H9 (cell line): ENCODE measurements around the gene SPATA19. TPM values are rescaled to one million over a fixed set of nuclear protein-coding genes. Genes with fewer than 3 reads are reported as not detected.

Experiments
- DNase-seq: peaks from one replicate; pipeline ENCODE4 v3.0.0-alpha.2; 2017
- H2AFZ ChIP-seq: one replicate; pipeline ENCODE4 v1.6.1; 2013; ENCODE audit warnings: mild to moderate bottlenecking, low read length, control low read depth, moderate library complexity
- H2AK5ac ChIP-seq: 2 replicates; pipeline ENCODE4 v1.6.1; 2013; ENCODE audit warnings: low read length, control low read depth, mixed read lengths; ENCODE audit not compliant: insufficient read length
- H2BK120ac ChIP-seq: one replicate; pipeline ENCODE4 v1.6.1; 2013; ENCODE audit warnings: low read depth, mild to moderate bottlenecking, low read length, control low read depth, inconsistent platforms; ENCODE audit not compliant: poor library complexity, severe bottlenecking
- H2BK12ac ChIP-seq: 2 replicates; pipeline ENCODE4 v1.6.1; 2013; ENCODE audit warnings: low read length, control low read depth, mixed read lengths, low read depth; ENCODE audit not compliant: insufficient read length
- H2BK15ac ChIP-seq: 2 replicates; pipeline ENCODE4 v1.6.1; 2013; ENCODE audit warnings: low read depth, low read length, control low read depth
- H2BK20ac ChIP-seq: one replicate; pipeline ENCODE4 v1.6.1; 2013; ENCODE audit warnings: low read depth, mild to moderate bottlenecking, low read length, control low read depth, inconsistent platforms; ENCODE audit not compliant: poor library complexity, severe bottlenecking
- H2BK5ac ChIP-seq: 2 replicates; pipeline ENCODE4 v1.6.1; 2013; ENCODE audit warnings: low read length, control low read depth, mixed read lengths; ENCODE audit not compliant: insufficient read length
- H3K14ac ChIP-seq: 2 replicates; pipeline ENCODE4 v1.6.1; 2013; ENCODE audit warnings: low read length, control low read depth; ENCODE audit not compliant: insufficient read depth
- H3K18ac ChIP-seq: 2 replicates; pipeline ENCODE4 v1.6.1; 2013; ENCODE audit warnings: low read depth, mild to moderate bottlenecking, mixed read lengths, low read length, control low read depth; ENCODE audit not compliant: insufficient read length
- H3K23ac ChIP-seq: 2 replicates; pipeline ENCODE4 v1.6.1; 2013; ENCODE audit warnings: low read length, control low read depth, mixed read lengths, low read depth; ENCODE audit not compliant: insufficient read length
- H3K23me2 ChIP-seq: 2 replicates; pipeline ENCODE4 v1.6.1; 2013; ENCODE audit warnings: low read depth, mild to moderate bottlenecking, mixed read lengths, low read length, control low read depth; ENCODE audit not compliant: insufficient read length, poor library complexity, severe bottlenecking
- H3K27ac ChIP-seq: 2 replicates; pipeline ENCODE4 v1.5.1; 2013; ENCODE audit warnings: low read length, control low read depth, mixed read lengths, low read depth; ENCODE audit not compliant: insufficient read length
- H3K27me3 ChIP-seq: 2 replicates; pipeline ENCODE4 v1.6.1; 2013; ENCODE audit warnings: low read length, control low read depth, inconsistent platforms; ENCODE audit not compliant: insufficient read depth
- H3K4ac ChIP-seq: 2 replicates; pipeline ENCODE4 v1.6.1; 2013; ENCODE audit warnings: low read depth, mild to moderate bottlenecking, control low read depth, inconsistent platforms, low read length, moderate library complexity
- H3K4me1 ChIP-seq: 2 replicates; pipeline ENCODE4 v1.6.1; 2013; ENCODE audit warnings: low read length, control low read depth, inconsistent platforms; ENCODE audit not compliant: insufficient read depth
- H3K4me2 ChIP-seq: 2 replicates; pipeline ENCODE4 v1.6.1; 2013; ENCODE audit warnings: low read length, control low read depth, mixed read lengths; ENCODE audit not compliant: insufficient read length, insufficient read depth
- H3K56ac ChIP-seq: 2 replicates; pipeline ENCODE4 v1.6.1; 2013; ENCODE audit warnings: low read depth, mild to moderate bottlenecking, mixed read lengths, low read length, control low read depth; ENCODE audit not compliant: insufficient read length
- H3K79me1 ChIP-seq: 2 replicates; pipeline ENCODE4 v1.6.1; 2013; ENCODE audit warnings: low read depth, mild to moderate bottlenecking, moderate library complexity, low read length, control low read depth, inconsistent platforms; ENCODE audit not compliant: insufficient read depth, poor library complexity, severe bottlenecking
- H3K79me2 ChIP-seq: 2 replicates; pipeline ENCODE4 v1.6.1; 2013; ENCODE audit warnings: low read length, control low read depth, inconsistent platforms; ENCODE audit not compliant: insufficient read depth
- H3K9ac ChIP-seq: 2 replicates; pipeline ENCODE4 v1.6.1; 2013; ENCODE audit warnings: low read length, control low read depth, mixed read lengths; ENCODE audit not compliant: insufficient read length; ENCODE audit errors: extremely low read depth
- H3K9me3 ChIP-seq: one replicate; pipeline ENCODE4 v1.6.1; 2013; ENCODE audit warnings: low read depth, low read length, inconsistent platforms; ENCODE audit not compliant: control insufficient read depth
- H3T11ph ChIP-seq: one replicate; pipeline ENCODE4 v1.6.1; 2013; ENCODE audit warnings: mild to moderate bottlenecking, low read length, control low read depth, inconsistent platforms
- H4K20me1 ChIP-seq: one replicate; pipeline ENCODE4 v1.6.1; 2013; ENCODE audit not compliant: control insufficient read depth, insufficient read length, insufficient read depth
- H4K5ac ChIP-seq: 2 replicates; pipeline ENCODE4 v1.6.1; 2013; ENCODE audit warnings: low read depth, mild to moderate bottlenecking, mixed read lengths, low read length, control low read depth; ENCODE audit not compliant: insufficient read length
- H4K8ac ChIP-seq: replicated peaks from 2 replicates; pipeline ENCODE4 v1.6.1; 2013; ENCODE audit warnings: low read length, control low read depth, mixed read lengths, low read depth; ENCODE audit not compliant: insufficient read length
- H4K91ac ChIP-seq: 2 replicates; pipeline ENCODE4 v1.6.1; 2013; ENCODE audit warnings: low read depth, mild to moderate bottlenecking, moderate library complexity, mixed read lengths, low read length, control low read depth; ENCODE audit not compliant: insufficient read length
- H3K27ac Mint-ChIP-seq, 3 experiments: 2 replicates in 2 of 3; 3 replicates in 1 of 3; pipeline ENCODE4 v1.8.0; 2020 to 2021; ENCODE audit warnings: mixed read lengths in 3 of 3, mild to moderate bottlenecking in 1 of 3, moderate library complexity in 1 of 3
- H3K27me3 Mint-ChIP-seq: 2 replicates; pipeline ENCODE4 v1.8.0; 2021; ENCODE audit warnings: low read depth, mild to moderate bottlenecking, moderate library complexity, mixed read lengths
- H3K36me3 Mint-ChIP-seq, 3 experiments: 2 replicates in 2 of 3; 3 replicates in 1 of 3; pipeline ENCODE4 v1.8.0; 2020 to 2021; ENCODE audit warnings: low read depth in 3 of 3, mixed read lengths in 3 of 3; ENCODE audit not compliant: insufficient read depth in 1 of 3
- H3K4me1 Mint-ChIP-seq, 2 experiments: 2 replicates each; pipeline ENCODE4 v1.8.0; 2020; ENCODE audit warnings: mixed read lengths in 2 of 2
- H3K4me3 Mint-ChIP-seq, 2 experiments: 2 replicates in 1 of 2; 3 replicates in 1 of 2; pipeline ENCODE4 v1.8.0; 2020 to 2021; ENCODE audit warnings: mild to moderate bottlenecking in 2 of 2, mixed read lengths in 2 of 2, moderate library complexity in 1 of 2
- H3K9me3 Mint-ChIP-seq, 2 experiments: 2 replicates in 1 of 2; 3 replicates in 1 of 2; pipeline ENCODE4 v1.8.0; 2020; ENCODE audit warnings: mild to moderate bottlenecking in 2 of 2, mixed read lengths in 2 of 2, moderate library complexity in 1 of 2
- CTCF ChIP-seq: fragments of 200-600 bp; sonication (generic); conservative IDR thresholded peaks from 3 replicates; pipeline ENCODE4 v1.8.0; 2021; ENCODE audit warnings: antibody characterized with exemption, mild to moderate bottlenecking
- WGBS: extraction: QIAGEN DNeasy Blood & Tissue Kit; methylation state at CpG from one replicate; pipeline ENCODE4 v1.1.7; 2013; ENCODE audit warnings: missing lambda C conversion rate, low lambda C conversion rate, mixed read lengths; ENCODE audit not compliant: insufficient read length; ENCODE audit errors: extremely low coverage; 5-methylcytosine and 5-hydroxymethylcytosine counted together
- total RNA-seq: library from RNA; stranded (reverse); gene quantifications from 2 replicates; pipeline ENCODE4 v1.2.1, GENCODE V29; 2021

The SPATA19 gene
- total RNA-seq, 1 experiment from 2014 or later: not detected

- H3K27me3 ChIP-seq: no peaks in the 10 kb centered on the region
- H3K4me1 Mint-ChIP-seq: peaks cover 10 to 19% of the 10 kb centered on the region in 2 experiments
- no peak overlapping the region for H3K4ac ChIP-seq
- WGBS: no CpG with 5 or more reads among the region's 8 CpGs
- no peak overlapping the region for H4K91ac ChIP-seq
- no peaks in the 10 kb centered on the region for H3K9me3 ChIP-seq
- H3K23me2 ChIP-seq: no peaks in the 10 kb centered on the region
- H3K27ac Mint-ChIP-seq: peak overlapping the region in 1 of 3 experiments; percentile 67; a peak in 1 of 7 replicates
- H2BK20ac ChIP-seq: no peak overlapping the region
- H3K27ac ChIP-seq: no peak overlapping the region
- H2BK5ac ChIP-seq: no peak overlapping the region
- peaks cover 0 to 10% (median 1%) of the 10 kb centered on the region in 3 experiments; a peak in 4 of 7 replicates for H3K36me3 Mint-ChIP-seq
- no peaks in the 10 kb centered on the region for H3K79me2 ChIP-seq
- H3K56ac ChIP-seq: no peak overlapping the region
- no peak overlapping the region for H2AK5ac ChIP-seq
- H3K4me3 Mint-ChIP-seq: no peak overlapping the region
- no peak overlapping the region for H4K8ac ChIP-seq
- no peak overlapping the region for H3K23ac ChIP-seq
- H2BK120ac ChIP-seq: no peak overlapping the region
- H2BK15ac ChIP-seq: no peak overlapping the region
- no peak overlapping the region for H4K5ac ChIP-seq
- no peak overlapping the region for H3T11ph ChIP-seq
- H3K18ac ChIP-seq: no peak overlapping the region
- no peak overlapping the region for H3K9ac ChIP-seq
- no peak for DNase-seq
- peaks cover 8 to 12% of the 10 kb centered on the region in 2 experiments for H3K9me3 Mint-ChIP-seq
- no peaks in the 10 kb centered on the region for H3K4me1 ChIP-seq
- no peak overlapping the region for H2AFZ ChIP-seq
- no peaks in the 10 kb centered on the region for H3K79me1 ChIP-seq
- H3K14ac ChIP-seq: no peak overlapping the region
- no peaks in the 10 kb centered on the region for H4K20me1 ChIP-seq
- TF ChIP-seq CTCF: peak; percentile 85
- H3K27me3 Mint-ChIP-seq: peaks cover 13% of the 10 kb centered on the region
- no peak overlapping the region for H2BK12ac ChIP-seq
- H3K4me2 ChIP-seq: no peak overlapping the region
These were observed 14.1 kb downstream of the SPATA19 start for GRCh38 chr11:133830931-133831907.
